Heart left ventricle (tissue), 16 donors: ENCODE data around the gene CCBE1. TPM values are rescaled to one million over a fixed set of nuclear protein-coding genes. Genes with fewer than 3 reads are reported as not detected.

Source experiments
- ATAC-seq, 4 donors: fragments of 200-7000 bp; cut with Tn5 transposase; one replicate each; pipeline ENCODE4 v1.9.1; 2020 to 2022; ENCODE audit warnings: moderate library complexity in 4 of 4, mild to moderate bottlenecking in 3 of 4, moderate number of reproducible peaks in 1 of 4
- DNase-seq, 5 donors: peaks; one replicate each; pipeline ENCODE4 v3.0.0-alpha.2; 2020
- H3K27ac ChIP-seq, 12 donors: fragments of 200-600 bp; sonication (generic) in 4 of 12; one replicate each; pipeline versions ENCODE4 v1.5.0 to v1.8.0; 2016 to 2022; ENCODE audit warnings: mild to moderate bottlenecking in 2 of 12
- H3K27me3 ChIP-seq, 9 donors: fragments of 200-600 bp; sonication (generic) in 2 of 9; one replicate each; pipeline versions ENCODE4 v1.5.1 to v1.8.0; 2016 to 2022; ENCODE audit warnings: mild to moderate bottlenecking in 3 of 9
- H3K36me3 ChIP-seq, 9 donors: fragments of 200-600 bp; sonication (generic) in 2 of 9; one replicate each; pipeline versions ENCODE4 v1.5.0 to v1.8.0; 2018 to 2022; ENCODE audit warnings: mild to moderate bottlenecking in 2 of 9
- H3K4me1 ChIP-seq, 12 donors: fragments of 200-600 bp; sonication (generic) in 4 of 12; one replicate each; pipeline versions ENCODE4 v1.5.0 to v1.8.0; 2016 to 2022; ENCODE audit warnings: mild to moderate bottlenecking in 3 of 12
- H3K4me3 ChIP-seq, 12 donors: fragments of 200-600 bp; sonication (generic) in 4 of 12; one replicate each; pipeline versions ENCODE4 v1.5.0 to v1.8.0; 2017 to 2022; ENCODE audit warnings: mild to moderate bottlenecking in 9 of 12, moderate library complexity in 4 of 12
- H3K9me3 ChIP-seq, 12 donors: fragments of 200-600 bp; sonication (generic) in 4 of 12; one replicate each; pipeline versions ENCODE4 v1.5.0 to v1.8.0; 2016 to 2022; ENCODE audit warnings: mild to moderate bottlenecking in 1 of 12
- CTCF ChIP-seq, 12 donors: fragments of 200-600 bp; sonication (generic) in 4 of 12; IDR thresholded peaks; one replicate each; pipeline versions ENCODE4 v1.5.0 to v1.8.0; 2018 to 2022; ENCODE audit warnings: antibody characterized with exemption in 12 of 12, mild to moderate bottlenecking in 5 of 12
- POLR2A ChIP-seq, 2 donors: fragments of 450-650 bp; IDR thresholded peaks; one replicate each; pipeline ENCODE4 v1.6.1; 2017; ENCODE audit warnings: antibody characterized with exemption in 2 of 2, mild to moderate bottlenecking in 2 of 2, moderate library complexity in 2 of 2
- WGBS, 4 donors: extraction: QIAGEN DNeasy Blood & Tissue Kit in 2 of 4; methylation state at CpG; one replicate each; pipeline versions ENCODE4 v1.1.5 to v1.1.7; 2013 to 2018; 5-methylcytosine and 5-hydroxymethylcytosine counted together
- intact Hi-C, 10 donors: fragments of 100-400 bp; cut with DNase I; formaldehyde crosslinking; loops; one replicate each; pipeline versions ENCODE4 v1.11.1 to v1.14.2; 2022
- polyA plus RNA-seq, 2 donors: library from polyadenylated mRNA; stranded (reverse); fragments of 200-250 nt; gene quantifications; one replicate each; pipeline ENCODE4 v1.2.3, GENCODE V29; 2013
- total RNA-seq, 9 donors: library from RNA; depleted of rRNA in 2 of 9; stranded (reverse); fragments of >200 nt in 2 of 9; fragmentation: NEBNext Ultra II Directional in 3 of 9; extraction: Animal tissue kit (Norgen Biotek cat#: 25700) in 3 of 9; gene quantifications; one replicate each; pipeline versions ENCODE4 v1.1.0 to v1.2.4, GENCODE V29; 2016 to 2023
- donor health status: ischemic (EF 13 %, LVEDD 7.1; RV severe dilation, severe dysfunction).
- donor health status: healthy with polysubstance abuse.
- donor health status: DM: no; HTN: yes; CAD: no.
- donor health status: DM: no; HTN: no; CAD: no.
- donor health status: ischemic (EF 25% LVEDD 6.9; RV normal size, moderate dysfunction).
- donor health status: ischemic (EF 25% LVEDD 5.7; RV mildly dilated, moderate dysfunction).
- donor health status: healthy.
- donor health status: DM: yes; HTN: yes; CAD: no.
- donor health status: ischemic (EF 35%, LVEDD 5.7; RV mildly dilated, moderate dysfunction).
- donor health status: nonischemic (EF 11% LVEDD 7.7; RV severe dilation, severe dysfunction).
- donor health status: DM: yes; HTN: yes; CAD: no.
- donor health status: PGD.
- donor health status: ischemic (EF 29% LVEDD 5.4; RV normal size, mild dysfunction).
- donor health status: nonischemic (EF 23%, LVEDD 6.1; RV moderate dilation, normal function).

Gene CCBE1
- total and polyA plus RNA-seq, 11 donors = 0.15 to 6.3 (median 0.74) TPM

- WGBS, 4 donors = 82 to 87% (median 87%) methylated on average over 8 of the region's 8 CpGs
- DNase-seq (no peak), ATAC-seq (no peak)
- Histone ChIP-seq H3K4me1 (no peaks in the 10 kb centered on the region), H3K9me3 (no peaks in the 10 kb centered on the region), H3K27me3 (peaks cover 0 to 5% (median 0%) of the 10 kb centered on the region in 9 donors), H3K36me3 (no peaks in the 10 kb centered on the region), H3K4me3 (no peak overlapping the region), H3K27ac (no peak overlapping the region)
- no peak for TF ChIP-seq POLR2A (IDR thresholded peaks at IDR 0.05)
- no peak for TF ChIP-seq CTCF (IDR thresholded peaks at IDR 0.05)
- intact Hi-C loops = no loop called here
Measured at GRCh38 chr18:59708988-59709387, 11.8 kb upstream of the CCBE1 start.

GRCh38 chr18:59707306-59707705 is 10.1 kb upstream of the CCBE1 start:
- DNase-seq (no peak), ATAC-seq (no peak)
- no peak for TF ChIP-seq POLR2A (IDR thresholded peaks at IDR 0.05)
- 45 to 53% (median 51%) methylated on average over 2 of the region's 2 CpGs for WGBS, 4 donors
- H3K4me3 ChIP-seq = no peak overlapping the region
- no peaks in the 10 kb centered on the region for H3K9me3 ChIP-seq
- H3K4me1 ChIP-seq = no peaks in the 10 kb centered on the region
- H3K36me3 ChIP-seq = no peaks in the 10 kb centered on the region
- H3K27me3 ChIP-seq = peaks cover 0 to 6% (median 0%) of the 10 kb centered on the region in 9 donors
- H3K27ac ChIP-seq = no peak overlapping the region
- intact Hi-C loops = no loop called here

GRCh38 chr18:59706499-59706898 is 9.3 kb upstream of the CCBE1 start:
- Histone ChIP-seq H3K9me3 (no peaks in the 10 kb centered on the region), H3K27me3 (peaks cover 0 to 12% (median 0%) of the 10 kb centered on the region in 9 donors), H3K4me1 (no peaks in the 10 kb centered on the region), H3K4me3 (no peak overlapping the region), H3K27ac (no peak overlapping the region), H3K36me3 (no peaks in the 10 kb centered on the region)
- no peak for DNase-seq
- intact Hi-C loops = no loop called here
- 55 to 68% (median 63%) methylated on average over 5 of the region's 5 CpGs for WGBS, 4 donors
- no peak for TF ChIP-seq POLR2A (IDR thresholded peaks at IDR 0.05)
- TF ChIP-seq CTCF (IDR thresholded peaks at IDR 0.05) = no peak
- no peak for ATAC-seq

GRCh38 chr18:59705145-59705544 is 7.9 kb upstream of the CCBE1 start:
- intact Hi-C loops = no loop called here
- H3K9me3 ChIP-seq = no peaks in the 10 kb centered on the region
- WGBS, 4 donors = 26 to 47% (median 41%) methylated on average over 1 of the region's 1 CpG
- H3K27me3 ChIP-seq = peaks cover 0 to 20% (median 0%) of the 10 kb centered on the region in 9 donors
- H3K27ac ChIP-seq = no peak overlapping the region
- no peak for ATAC-seq
- H3K4me3 ChIP-seq = no peak overlapping the region
- no peak for DNase-seq
- H3K36me3 ChIP-seq = no peaks in the 10 kb centered on the region
- H3K4me1 ChIP-seq = no peaks in the 10 kb centered on the region
- TF ChIP-seq POLR2A (IDR thresholded peaks at IDR 0.05) = no peak

- Histone ChIP-seq H3K27me3 (peaks cover 0 to 27% (median 5%) of the 10 kb centered on the region in 9 donors), H3K4me1 (no peaks in the 10 kb centered on the region), H3K27ac (no peak overlapping the region), H3K4me3 (no peak overlapping the region), H3K36me3 (no peaks in the 10 kb centered on the region), H3K9me3 (no peaks in the 10 kb centered on the region)
- TF ChIP-seq CTCF (IDR thresholded peaks at IDR 0.05) = no peak
- TF ChIP-seq POLR2A (IDR thresholded peaks at IDR 0.05) = no peak
- intact Hi-C loops = loop anchor here in 1 of 10 donors (5.0 kb wide), 1 partner anchor 118 kb away; no protein-coding TSS in a partner anchor
- DNase-seq = no peak
- no peak for ATAC-seq
- 77 to 88% (median 85%) methylated on average over 1 of the region's 1 CpG for WGBS, 4 donors
Measured at GRCh38 chr18:59704146-59704545, 6.9 kb upstream of the CCBE1 start.
